Fibroblast of skin of left biceps (primary cell): ENCODE results near the gene CSF1R.

Source experiments
- DNase-seq, 2 experiments: peaks; one replicate each; pipeline ENCODE4 v3.0.0-alpha.2; 2013; ENCODE audit warnings: low read depth in 2 of 2

CSF1R gene

GRCh38 chr5:150085950-150086715 is at the start of gene CSF1R:
CSF1R (minus strand) TSS chr5:150086554; CDS start chr5:150086427, 127 bp downstream.
- DNase-seq, result no peak

GRCh38 chr5:150135557-150136304 is 49.4 kb upstream of the CSF1R start:
- DNase-seq, result no peak

GRCh38 chr5:150134198-150134588 is 47.8 kb upstream of the CSF1R start:
- DNase-seq, result no peak

DNA sequence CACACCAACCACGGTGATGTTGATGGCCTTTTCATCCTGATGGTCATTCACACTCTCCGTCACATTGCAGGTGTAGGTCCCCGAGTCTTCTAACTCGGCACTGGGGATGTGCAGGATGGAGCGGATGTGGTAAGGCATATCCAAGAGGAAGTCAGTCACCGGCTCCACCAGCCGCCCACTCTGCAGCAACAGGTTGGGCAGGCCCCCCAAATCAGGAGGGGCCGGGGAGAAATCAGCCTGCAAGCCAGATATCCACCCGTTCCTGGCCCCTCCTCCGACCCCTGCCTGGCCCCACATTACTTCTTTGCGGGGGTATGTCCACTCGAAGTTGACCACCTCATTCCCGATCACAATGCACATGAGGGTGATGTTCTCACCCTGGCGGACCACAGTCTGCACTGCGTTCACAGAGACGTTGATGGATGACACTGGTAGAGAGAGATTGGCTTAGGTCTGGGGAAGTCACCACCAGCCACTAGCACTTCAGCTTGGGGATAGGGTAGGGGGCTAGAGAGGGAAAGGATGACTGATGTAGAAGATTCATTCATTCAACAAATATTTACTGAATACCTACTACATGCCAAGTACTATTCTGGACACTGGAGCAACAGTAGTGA is 47.3 kb upstream of the CSF1R start:
- DNase-seq, result no peak

DNA sequence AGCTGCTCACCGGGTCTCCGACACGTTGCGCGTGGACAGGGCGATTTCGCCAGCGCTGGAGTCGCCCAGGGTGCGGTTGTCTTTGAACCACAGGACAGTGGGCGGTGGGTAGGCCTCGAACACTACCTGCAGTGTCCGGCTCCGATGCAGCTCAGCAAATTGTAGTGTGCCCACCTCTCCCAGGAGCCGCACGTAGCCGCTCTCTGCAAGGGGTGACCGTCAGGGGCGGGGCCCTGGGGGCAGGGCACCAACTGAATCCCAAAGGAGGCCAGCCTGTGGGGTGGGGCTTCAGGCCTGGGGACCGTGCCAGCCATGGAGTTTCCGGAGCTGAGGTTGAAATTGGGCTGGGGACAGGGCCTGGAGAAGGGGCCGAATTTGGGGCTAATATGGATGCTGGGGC is 46.4 kb upstream of the CSF1R start:
- DNase-seq, result no peak

GRCh38 chr5:150131978-150132694 is 45.8 kb upstream of the CSF1R start:
- no peak for DNase-seq

DNA sequence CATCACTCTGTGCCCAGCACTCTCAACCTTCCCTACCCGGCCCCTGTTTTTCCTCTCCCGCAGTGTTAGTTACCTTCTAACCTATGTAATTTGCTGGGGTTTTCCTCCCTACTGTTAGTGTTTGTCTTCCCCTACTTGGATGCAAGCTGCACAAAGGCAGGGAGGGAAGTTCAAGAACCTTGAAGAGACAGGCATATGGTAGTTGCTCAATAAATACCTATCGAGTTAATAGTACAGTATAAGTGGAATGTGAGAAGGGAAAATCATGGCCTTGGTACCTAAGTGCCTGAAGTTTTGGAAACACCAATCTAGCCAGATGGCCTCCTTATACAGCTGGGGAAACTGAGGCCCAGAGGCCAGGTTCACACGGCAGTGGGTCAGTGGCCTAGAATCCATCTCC is 45.1 kb upstream of the CSF1R start:
- no peak for DNase-seq

- DNase-seq, result no peak
Observed at GRCh38 chr5:150130493-150130922, 44.2 kb upstream of the CSF1R start.

DNA sequence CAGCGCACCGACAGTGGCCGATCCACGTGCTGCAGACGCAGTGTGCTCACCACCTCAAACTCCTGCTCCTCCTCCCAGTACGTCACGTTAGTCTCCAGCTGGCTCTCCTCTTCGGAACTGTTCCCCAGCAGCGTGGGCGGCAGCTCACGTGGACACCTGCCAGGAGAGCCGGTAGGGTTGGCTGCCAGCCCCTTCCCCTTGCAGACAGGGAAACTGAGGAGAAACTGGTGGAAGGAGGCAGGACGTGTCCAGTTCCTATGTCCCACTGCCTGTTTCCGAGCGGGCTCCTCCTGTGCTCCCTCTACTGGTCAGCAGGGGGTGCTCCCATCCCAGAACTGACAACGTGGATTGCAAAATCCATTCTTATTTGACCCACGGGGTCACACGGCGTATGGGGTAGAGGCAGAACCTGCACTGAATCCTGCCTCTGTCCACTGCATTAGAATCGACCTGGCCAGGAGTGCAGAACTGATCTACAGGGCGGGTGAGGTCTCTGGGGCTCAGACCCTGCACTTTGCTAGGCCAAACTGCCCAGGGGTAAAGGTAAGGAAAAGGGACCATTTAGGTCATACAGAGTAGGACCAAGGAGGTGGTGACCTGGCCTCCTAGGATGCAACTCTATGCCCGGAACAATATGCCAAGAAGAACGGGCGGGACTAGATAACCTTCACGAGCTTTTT is 43.6 kb upstream of the CSF1R start:
- no peak for DNase-seq

- no peak for DNase-seq
Observed at GRCh38 chr5:150129454-150129812, 43.1 kb upstream of the CSF1R start.

DNA sequence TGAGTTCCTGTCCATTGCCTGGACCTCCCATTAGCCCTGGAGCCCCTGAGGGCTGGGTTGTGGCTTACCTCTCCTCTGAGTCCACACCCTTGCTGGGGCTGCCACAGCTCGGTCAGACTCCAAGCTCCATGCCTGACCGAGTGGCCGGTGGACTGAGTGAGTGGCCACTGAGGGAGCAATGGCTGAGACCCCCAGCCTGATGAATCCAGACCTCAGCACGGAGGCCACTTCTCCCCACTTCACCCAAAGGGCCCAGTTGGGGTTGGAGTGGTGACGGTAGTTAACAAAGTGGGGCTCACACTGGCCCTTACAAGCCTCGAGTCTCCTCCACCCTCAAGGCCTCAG is 40.5 kb upstream of the CSF1R start:
- DNase-seq, result no peak

DNA sequence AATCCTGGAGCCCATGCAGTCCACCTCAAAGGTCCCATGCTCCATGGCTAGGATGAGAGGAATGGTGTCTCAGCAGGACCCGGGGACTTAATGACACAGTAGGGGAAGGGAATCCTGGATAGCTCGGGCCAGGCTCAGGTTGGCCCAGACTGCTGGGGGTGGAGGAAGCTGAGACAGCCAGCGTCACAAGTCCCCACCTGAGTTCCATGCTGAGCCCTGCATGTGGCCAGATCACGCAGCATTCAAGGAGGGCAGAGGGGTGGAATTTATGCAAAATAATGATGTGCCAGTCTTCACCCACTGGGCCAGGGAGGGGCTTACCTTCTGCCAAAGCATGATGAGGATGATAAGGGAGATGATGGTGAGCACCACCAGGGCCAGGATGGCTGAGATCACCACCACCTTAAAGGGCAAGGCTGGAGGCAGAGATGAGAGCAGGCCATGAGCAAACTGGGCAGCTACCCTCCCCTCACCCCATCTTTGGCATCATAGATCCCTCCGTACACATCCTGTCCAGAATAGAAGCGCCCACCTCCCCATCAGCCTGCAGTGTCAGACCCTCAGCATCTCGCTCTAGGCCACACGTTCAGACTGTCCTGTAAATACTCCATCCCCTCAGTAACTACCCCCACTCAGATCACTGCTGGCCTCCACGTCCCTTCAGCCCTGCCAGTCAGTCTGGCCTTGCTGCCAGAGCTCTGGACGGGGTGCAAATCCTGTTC is 40.0 kb upstream of the CSF1R start:
- DNase-seq, result no peak

GRCh38 chr5:150125334-150125733 is 39.0 kb upstream of the CSF1R start:
- no peak for DNase-seq

DNA sequence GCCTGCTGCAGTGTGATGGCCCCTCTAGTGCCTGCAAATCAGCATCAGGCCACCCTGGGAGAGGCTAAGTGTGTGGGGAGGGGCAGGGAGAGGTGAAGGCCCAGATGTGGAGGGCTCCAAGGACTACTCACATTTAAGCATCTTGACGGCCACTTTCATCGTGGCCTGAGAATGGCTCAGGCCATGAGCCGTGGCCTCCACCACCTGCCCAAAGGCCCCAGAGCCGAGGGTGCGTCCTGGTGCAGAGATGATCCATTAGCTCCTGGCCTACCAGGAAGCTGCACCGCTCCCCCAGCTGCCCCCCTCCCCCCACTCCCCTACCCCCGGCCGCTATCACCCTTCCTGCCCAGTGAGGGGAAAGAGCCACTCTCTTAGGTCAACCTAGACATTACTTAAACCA is 38.2 kb upstream of the CSF1R start:
- no peak for DNase-seq

- no peak for DNase-seq
Observed at GRCh38 chr5:150124111-150124557, 37.8 kb upstream of the CSF1R start.

- no peak for DNase-seq
Observed at GRCh38 chr5:150123542-150123941, 37.2 kb upstream of the CSF1R start.

GRCh38 chr5:150122536-150123481 is 36.5 kb upstream of the CSF1R start:
- no peak for DNase-seq

GRCh38 chr5:150122158-150122510 is 35.8 kb upstream of the CSF1R start:
- DNase-seq, result no peak

- DNase-seq, result no peak
Observed at GRCh38 chr5:150121448-150122157, 35.2 kb upstream of the CSF1R start.
